CD1c-positive myeloid dendritic cell (primary cell): ENCODE measurements around the gene CFAP77.

Experiments used
- DNase-seq: peaks from one replicate; pipeline ENCODE4 v3.0.0-alpha.2; 2016; ENCODE audit errors: extremely low spot score

The CFAP77 gene

DNA sequence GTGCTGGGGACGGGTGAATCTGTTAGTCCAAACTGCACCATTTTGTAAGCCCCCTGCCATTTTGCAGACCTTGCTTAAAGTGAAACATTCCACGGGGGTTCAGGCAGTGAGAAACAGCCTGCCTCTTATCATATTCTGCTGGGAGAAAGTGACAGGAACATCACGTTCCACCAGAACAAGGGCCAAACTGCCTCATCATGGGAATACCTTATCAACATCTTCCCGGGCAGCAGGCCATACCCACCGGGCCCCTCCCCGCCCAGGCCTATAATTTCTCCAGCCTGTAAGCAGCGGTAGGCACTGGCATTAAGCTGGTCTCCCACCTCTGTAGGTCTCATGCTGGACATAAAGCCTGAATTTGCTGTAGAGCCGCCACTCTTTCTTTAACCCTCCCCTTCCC, 1.5 kb upstream of the CFAP77 start:
- no peak for DNase-seq

DNA sequence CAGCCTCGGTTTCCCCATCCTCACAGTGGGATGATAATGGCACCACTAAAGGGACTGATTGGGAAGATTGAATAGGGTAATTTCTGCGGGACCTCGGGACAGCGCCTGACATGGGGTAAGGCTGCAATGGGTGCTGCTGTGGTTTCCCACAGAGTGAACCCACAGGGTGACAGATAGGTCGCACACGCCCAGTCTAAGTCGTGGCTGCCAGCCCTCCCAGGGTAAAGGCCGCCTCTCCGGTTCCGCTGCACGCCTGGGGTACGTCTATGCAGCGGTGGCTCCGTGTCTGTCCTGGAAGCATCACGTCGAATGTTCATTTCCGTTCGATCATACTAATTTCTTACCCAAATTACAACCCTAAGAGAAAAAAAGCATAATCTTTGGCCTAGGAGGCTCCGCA, 631 bp downstream of the CFAP77 start:
- DNase-seq, result no peak

DNA sequence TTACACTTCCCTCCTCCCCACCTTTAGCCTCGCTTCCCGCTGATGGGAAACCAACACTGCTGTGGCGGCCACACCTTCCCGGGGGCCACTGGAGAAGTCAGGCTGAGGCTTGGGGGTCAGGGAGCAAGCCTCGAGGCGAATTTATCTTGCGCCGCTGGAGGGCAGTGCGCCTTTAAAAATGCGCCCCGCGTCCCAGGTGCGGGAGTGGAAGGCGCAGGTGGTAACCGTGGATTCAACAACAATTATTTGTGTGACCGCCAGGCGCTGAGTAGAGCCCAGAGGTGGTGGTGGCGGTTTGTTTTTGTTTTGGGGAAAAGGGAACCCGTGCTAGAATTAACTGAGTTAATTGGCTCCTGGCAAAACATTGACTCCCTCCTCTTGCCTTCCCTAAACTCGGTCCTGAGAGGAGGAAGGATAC, 1.1 kb downstream of the CFAP77 start:
- peak; percentile 50 for DNase-seq

DNA sequence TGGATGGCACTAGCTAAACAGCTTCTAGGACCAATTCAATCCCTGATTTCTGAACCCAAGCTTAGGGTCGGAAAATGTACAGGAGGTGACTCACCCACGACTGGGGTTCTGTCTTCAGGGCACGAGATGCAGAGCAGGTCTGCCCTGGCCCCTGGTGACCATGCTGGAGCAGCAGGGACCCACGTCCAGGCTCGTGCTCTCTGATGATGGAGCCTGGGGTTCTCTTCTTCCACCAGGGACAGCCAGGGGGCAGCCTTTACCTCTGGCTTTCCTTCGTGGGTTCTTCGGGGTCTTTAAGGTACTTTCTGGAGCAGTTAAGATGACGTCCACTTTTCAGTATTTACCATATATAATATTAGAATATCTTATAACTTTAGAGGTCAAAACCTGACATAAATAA, 2.1 kb downstream of the CFAP77 start:
- DNase-seq, result peak; percentile 24

DNA sequence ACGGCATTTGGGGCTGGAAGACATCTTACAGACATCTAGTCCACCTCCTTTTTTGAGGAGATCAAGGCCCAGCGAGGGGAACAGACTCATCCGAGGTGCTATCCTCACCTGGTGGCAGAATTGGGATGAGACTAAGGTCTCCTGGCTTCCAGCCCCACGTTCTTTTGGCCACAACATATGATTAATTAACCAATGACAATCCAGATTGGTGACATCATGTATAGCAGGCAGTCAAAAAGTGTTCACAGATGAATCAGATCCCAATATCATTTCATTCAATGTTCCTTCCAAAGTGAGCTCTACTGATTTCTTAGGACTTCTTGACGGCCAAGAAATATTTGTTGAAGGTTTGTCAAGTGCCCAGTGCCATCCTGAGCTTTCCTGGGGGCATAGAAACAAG, 3.9 kb downstream of the CFAP77 start:
- no peak for DNase-seq

DNA sequence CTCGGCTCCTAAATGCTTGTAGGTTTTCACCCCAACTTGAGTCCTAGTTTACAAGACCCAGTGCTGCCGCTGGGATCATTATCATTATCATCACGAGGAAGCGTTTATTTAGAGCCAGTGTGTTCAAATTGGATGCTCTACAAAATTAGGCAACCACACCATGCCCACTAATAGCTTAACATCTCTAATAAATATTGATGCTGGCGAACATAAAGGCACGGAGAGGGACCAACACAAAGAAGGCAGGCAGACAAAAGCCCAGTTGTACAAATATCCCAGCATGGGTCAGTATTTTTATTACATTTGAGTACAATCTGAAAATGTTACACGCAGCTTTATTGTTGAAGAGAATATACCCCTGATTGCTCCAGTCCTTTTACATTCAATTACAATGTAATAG, 4.7 kb downstream of the CFAP77 start:
- no peak for DNase-seq

DNA sequence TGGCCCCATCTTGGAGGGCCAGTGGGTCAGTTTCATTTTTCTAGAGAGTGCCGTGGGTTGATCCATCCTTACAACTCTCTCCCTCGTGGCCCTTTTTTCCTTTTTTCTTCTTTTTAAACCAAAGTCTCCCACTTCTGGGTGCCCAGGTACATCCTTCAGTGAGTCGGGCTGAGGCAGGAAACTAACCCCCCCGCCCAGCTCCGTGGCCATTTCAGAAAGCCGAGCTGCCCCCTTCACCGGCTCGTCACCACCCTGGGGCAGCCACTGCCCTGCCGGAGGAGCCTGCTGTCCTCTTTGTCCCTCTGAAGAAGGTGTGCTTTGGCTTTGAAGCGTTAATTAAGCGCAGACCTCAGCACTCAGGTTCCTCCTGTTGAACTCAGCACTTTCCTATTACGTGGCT, 5.2 kb downstream of the CFAP77 start:
- DNase-seq, result no peak

DNA sequence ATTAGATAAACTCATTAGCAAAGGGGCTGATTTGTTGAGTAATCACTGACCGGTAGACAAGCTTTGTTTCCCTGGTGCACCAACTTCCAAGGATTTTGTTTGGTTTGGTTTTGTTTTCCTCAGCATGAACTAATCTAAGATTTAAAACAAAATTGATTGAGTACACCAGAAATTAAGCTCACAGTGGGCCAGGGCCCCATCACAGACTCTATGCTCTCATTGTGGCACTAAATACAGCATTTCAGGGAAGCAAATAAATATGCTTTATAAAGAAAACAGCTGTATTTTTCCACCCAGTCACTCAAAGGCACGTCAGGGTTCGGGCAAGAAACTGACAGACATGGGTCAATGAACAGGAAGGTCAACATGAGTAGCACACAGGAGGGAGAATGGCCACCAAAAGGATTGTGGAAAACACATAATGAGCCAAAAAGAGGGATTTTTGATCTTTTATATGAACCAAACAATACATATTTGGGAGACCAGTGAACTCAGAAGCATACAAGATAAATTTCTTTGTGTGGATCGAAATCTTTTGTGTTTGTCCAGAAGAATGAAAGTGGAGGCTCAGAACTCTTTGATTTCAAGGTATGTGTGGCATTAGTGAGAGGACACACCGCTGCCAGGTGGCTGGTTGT, 8.8 kb downstream of the CFAP77 start:
- DNase-seq, result no peak

DNA sequence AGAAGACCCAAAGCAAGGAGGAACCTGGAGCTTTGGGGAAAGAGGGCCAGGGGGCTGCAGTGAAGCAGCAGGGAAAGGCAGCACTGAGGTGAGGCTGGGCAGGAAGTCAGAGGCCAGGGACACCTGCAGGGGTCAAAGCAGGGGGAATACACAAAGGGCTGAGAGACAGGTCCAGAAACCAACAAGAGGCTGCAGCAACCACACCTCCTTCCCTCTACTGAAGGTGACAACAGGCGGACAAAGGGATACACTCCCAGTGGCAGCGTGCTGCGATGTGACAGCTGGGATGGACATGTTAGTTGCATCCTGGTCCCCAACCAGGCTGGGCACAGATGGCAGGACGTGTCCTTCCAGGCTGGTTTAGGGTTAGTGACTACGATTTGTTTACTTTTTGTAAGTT, 12.6 kb downstream of the CFAP77 start:
- DNase-seq, result no peak

DNA sequence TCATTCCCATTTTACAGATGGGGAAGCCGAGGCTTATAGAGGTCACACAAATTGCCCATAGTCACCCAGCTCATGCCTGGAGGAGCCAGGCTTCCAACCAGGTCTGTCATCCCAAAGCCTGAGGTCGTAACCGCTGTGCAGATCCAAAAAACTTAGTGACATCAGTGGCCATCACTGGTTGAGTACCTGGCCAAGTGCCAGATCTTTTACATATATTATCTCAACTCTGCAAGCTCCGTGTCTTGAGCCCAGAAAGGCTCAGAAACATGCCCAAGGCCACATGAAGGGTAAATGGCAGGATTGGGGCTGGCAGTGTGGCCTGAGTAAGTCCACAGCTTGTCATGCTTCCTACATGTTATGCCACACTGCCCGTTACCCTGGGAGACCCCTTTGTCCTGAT, 13.5 kb downstream of the CFAP77 start:
- no peak for DNase-seq

DNA sequence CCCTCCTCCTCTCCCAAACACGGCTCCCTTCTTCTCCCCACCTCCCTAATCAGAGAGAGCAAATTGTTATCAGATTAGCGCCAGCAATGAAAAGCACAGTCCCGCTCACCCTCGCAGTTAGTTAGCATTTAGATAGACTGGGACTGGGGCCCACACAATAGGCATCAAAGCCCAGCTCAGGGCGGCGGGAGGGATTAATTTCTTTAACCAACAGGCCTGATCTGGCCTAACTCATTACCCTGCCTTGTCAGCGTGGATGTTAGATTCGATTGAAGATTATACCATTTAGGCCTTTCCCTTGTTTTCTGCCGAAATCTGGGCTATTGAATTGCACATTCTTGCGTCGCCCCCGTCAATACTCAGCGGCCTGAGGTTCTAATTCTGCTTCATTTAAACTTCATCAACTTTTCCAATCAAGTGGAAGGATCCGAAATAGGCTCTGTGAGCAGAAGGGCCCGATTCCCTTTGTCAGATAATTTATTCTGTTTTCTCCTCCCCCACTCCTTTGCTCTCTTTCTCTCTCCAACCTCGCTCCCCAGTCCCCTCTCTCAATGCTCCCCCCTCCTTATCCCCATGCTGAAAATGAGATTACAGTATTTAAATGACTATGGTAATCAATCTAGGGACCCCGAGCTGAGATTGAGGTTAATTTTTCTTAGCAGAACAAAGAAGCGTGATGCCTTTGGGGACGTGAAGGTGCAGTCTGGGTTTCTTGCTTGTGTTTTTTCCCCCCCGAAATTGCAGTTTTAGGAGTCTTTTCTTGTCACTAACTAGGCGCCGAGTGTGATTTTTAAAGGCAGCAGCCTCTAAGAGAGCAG, 15.1 kb downstream of the CFAP77 start:
- DNase-seq, result no peak

DNA sequence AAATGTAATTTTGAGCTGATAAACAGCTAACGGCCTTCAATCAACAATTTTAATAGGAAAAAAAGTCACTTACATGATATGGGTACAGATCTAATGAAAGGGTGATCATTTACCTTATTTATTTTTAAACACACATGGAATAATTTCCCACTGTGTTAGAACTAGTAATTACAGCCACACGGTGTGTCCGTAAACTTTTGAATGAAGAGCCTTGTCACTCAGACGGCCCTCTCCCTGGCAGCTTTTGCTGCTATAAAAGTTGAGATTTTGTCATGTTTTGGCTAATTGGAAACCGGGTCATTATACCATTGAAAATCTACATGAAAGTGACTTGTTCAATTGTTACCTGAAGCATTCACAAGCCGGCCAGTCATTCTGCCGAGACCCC, 15.7 kb downstream of the CFAP77 start:
- DNase-seq, result no peak

DNA sequence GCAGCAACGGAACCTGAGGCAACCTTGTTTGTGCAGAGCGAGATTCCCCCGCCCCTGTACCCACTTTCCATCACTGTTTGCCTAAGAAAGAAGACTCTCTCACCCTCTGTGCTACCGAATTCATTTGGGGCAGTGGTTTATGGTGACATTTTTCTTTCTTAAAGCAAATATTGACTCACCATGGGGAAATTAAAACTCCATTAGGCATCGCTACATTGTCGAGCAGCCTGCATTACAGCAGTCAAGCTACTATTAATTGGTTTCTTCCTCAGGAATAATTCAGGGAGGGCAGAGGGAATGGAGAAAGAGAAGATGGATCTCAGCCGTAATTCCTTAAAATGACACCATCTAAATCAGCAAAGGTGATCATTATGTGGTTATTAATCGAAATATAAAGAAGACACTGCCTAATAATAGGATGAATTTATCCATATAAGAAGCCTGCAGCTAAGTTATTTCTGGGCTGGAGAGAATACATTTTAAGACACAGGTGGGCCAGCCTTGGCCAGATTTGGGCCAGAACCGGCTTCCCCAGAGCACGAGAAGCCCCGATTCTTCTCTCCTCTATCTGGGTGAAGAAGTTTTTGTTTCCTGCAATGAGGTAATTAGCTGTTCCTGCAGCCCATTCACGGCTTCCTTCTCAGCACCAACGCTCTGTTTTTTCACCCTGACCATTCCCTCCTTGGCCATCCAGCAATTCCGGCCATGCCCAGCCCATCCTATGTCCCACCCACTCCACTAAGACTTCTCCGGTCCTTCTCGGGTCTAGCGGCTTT, 16.8 kb downstream of the CFAP77 start:
- DNase-seq, result no peak

DNA sequence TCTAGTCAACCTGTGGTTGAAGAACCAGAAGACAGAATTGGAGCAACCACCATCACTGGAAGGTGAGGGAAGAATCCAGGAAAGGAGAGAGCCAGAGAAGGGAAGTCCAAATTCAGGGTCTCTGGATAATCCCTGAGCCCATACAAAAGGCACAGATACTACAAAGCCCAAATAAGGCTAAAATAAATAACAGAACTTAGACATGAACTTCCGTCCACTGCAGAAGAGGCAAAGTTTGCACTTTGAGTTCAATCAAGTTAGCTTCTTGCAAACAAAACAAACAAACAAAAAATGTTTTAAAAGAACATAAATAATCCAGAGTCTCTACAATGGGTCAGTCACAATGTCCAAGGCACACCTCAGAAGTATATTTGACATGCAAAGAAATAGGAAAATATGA, 21.0 kb downstream of the CFAP77 start:
- DNase-seq, result no peak

DNA sequence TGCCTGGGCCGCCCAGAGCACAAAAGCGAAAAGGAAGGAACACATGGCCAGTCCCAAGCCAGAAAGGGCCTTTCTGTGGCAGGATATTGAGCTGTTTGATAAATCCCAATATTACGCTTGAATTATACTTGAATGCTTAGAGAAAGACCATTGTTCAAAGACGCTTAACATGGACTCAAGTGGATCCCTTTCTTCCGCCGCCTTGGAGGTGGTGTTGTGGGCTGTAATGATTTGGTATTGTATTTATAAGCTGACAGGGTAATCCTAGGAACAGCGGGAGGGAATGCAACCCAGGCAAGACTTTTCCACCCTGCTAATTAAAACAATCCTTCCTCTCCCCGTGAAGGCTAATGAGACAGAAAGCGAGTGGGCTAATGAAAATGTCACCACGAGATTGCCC, 24.9 kb downstream of the CFAP77 start:
- no peak for DNase-seq

DNA sequence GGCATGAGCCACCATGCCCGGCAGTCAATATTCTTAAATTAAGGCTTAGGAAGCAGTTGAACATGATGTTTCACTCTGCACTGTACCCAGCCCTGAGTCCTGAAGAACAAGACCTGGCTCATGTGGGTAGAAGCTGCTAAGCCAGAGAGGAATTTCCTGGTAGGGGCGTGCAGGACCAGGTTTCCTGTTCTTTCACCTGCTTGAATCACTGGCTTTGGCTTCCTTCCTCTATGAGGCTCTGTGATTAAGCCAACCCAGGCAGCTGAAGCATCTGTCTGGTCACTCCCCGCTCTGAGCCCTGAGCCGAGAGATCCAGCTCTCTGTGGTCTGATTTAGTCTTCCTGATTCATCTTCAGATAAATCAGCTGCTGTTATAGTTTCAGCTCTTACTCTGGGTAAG, 29.1 kb downstream of the CFAP77 start:
- no peak for DNase-seq

DNA sequence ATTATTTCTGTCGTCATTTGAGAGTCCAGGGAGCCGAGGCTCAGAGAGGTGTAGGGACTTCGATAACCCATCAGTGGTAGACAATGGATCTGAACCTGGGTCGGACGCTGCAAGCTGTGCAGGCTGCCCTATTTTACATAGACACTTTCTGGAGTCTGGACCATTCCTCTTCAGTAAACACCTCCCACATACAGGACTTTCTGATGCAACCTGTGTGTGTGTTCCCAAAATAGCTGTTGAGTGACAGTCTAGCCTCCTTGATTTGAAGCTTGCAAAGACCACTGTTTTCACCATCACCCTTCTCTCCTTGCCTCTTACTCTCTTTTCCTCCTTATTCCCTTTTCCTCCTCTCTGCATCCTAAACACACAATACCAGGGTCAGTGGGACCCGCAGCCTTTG, 30.7 kb downstream of the CFAP77 start:
- no peak for DNase-seq

DNA sequence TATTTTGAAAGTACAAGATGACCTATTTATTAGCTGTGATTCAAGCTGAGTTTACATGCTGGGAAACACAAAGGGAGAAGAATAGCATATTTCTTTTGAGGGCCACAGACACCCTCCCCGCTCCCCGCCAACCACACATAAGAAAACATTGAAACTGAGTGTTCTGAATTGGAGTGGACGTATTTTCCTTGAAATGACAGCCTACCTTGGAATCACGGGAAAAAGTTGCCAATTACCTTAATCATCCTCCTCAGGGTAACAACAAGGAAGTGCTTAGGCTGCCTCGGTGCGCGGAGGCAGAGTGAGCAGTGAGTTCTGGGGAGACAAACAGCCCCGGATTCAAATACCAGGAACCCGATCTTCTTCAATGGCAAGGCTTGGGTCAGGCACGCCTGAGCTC, 31.4 kb downstream of the CFAP77 start:
- DNase-seq, result no peak

DNA sequence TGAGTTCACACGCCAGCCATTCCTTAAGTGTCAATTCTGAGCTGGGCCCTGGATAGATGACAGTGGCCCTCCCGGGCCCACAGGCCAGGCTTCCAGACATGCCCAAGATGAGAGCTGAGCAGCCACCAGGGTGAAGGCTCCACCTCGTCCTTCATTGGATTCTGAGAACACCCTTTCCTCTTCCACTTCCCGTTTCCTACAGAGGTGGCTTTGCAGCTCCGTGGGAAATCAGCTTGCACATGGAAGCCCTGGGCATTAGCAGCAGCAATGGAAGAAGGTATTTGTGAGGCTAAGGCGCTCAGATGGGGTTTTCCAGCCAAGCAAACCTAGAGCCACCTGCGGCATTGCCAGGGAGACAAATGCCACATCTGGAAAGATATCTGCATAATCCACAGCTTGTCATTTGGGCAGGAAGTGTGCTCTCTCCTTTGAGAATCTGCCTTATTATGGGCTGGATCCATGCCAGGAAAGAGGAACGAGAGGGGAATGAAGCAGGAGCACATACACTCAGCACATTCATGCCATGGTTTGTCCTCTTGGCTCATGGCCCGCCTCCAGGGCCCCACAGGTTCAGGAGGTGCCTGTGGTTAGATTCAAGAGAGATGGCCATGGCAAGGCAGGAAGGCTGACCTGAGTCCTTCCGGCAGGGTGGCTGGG, 34.1 kb downstream of the CFAP77 start:
- no peak for DNase-seq

DNA sequence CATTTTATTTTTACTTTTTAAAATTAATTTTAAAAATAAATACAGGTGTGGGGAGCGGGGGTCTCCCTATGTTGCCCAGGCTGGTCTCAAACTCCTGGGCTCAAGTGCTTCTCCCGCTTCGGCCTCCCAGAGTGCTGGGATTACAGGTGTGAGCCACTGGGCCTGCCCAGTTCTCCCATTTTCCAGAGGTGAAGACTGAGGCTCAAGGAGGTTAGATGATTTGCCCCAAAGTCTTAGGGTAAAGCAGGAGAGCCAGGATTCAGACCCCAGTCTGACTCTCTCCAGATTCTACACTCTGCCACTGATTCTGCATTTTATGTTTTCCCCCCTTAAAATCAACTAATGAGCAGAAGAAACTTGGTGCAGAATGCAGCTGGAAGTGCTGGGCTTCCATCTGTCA, 36.9 kb downstream of the CFAP77 start:
- no peak for DNase-seq

DNA sequence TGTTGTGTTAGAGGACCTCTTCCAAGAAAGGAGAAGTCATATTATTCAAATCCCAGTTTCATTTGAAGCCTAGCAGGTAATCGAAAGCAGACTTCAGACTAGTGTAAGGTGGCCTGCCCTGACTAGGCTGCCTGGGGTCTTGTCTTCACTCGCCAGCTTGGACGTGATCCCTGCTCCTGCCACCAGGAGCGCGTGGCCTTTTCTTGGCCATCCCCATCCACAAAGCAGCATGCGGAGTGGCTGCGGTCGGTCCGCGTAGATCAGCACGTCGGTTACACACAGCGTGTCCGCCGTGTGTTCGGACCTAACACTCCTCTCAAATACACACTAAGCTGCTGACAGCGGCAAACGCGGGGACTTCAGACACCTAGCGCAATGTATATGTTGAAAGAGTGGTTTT, 37.3 kb downstream of the CFAP77 start:
- DNase-seq, result no peak

DNA sequence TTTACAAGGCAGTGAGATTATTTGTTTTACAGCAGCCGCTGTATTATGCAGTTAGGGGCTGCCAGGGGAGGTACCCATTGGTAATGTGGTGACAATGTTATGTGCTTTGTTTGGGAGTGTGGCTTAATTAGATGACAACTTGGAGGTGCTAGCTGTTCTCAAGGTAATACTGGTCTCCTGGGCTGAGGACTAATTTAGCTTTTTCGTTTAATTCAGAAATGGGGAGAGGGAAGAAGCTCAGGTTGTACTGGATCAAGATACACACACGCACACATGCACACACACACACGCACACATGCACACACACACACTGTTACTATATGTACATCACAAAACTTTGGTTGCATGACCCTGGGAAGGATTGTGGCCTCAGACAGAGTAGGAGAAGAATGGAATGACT, 37.9 kb downstream of the CFAP77 start:
- no peak for DNase-seq
